Ishikawa (cell line): Measurements from ENCODE around the gene CDCP2.

Experiments
- CEBPB ChIP-seq: IDR thresholded peaks from 2 replicates; pipeline ENCODE4 v1.6.1; 2012
- CREB1 ChIP-seq: IDR thresholded peaks from 2 replicates; pipeline ENCODE4 v1.6.1; 2012; ENCODE audit warnings: low read depth
- EP300 ChIP-seq: IDR thresholded peaks from 2 replicates; pipeline ENCODE4 v1.6.1; 2012; ENCODE audit warnings: borderline replicate concordance
- FOXM1 ChIP-seq: IDR thresholded peaks from 2 replicates; pipeline ENCODE4 v1.6.1; 2012; ENCODE audit warnings: low read depth, borderline replicate concordance
- MAX ChIP-seq: IDR thresholded peaks from 2 replicates; pipeline ENCODE4 v1.6.1; 2012
- NFIC ChIP-seq: IDR thresholded peaks from 2 replicates; pipeline ENCODE4 v1.6.1; 2012
- RAD21 ChIP-seq: IDR thresholded peaks from 2 replicates; pipeline ENCODE4 v1.6.1; 2012; ENCODE audit warnings: low read depth
- REST ChIP-seq: IDR thresholded peaks from 2 replicates; pipeline ENCODE4 v1.6.1; 2012; ENCODE audit warnings: low read depth, mild to moderate bottlenecking
- TAF1 ChIP-seq: IDR thresholded peaks from 2 replicates; pipeline ENCODE4 v1.6.1; 2012; ENCODE audit warnings: low read depth, mild to moderate bottlenecking
- TCF12 ChIP-seq: IDR thresholded peaks from 2 replicates; pipeline ENCODE4 v1.6.1; 2012; ENCODE audit warnings: low read depth
- TEAD4 ChIP-seq: IDR thresholded peaks from 2 replicates; pipeline ENCODE4 v1.6.1; 2012
- YY1 ChIP-seq: IDR thresholded peaks from 2 replicates; pipeline ENCODE4 v1.6.1; 2012; ENCODE audit warnings: low read depth
- ZBTB7A ChIP-seq: IDR thresholded peaks from 2 replicates; pipeline ENCODE4 v1.6.1; 2012; ENCODE audit warnings: low read depth
- TF ChIP-seq, protein P1 (sequence below): IDR thresholded peaks from 2 replicates; pipeline ENCODE4 v1.6.1; 2012

DNA sequence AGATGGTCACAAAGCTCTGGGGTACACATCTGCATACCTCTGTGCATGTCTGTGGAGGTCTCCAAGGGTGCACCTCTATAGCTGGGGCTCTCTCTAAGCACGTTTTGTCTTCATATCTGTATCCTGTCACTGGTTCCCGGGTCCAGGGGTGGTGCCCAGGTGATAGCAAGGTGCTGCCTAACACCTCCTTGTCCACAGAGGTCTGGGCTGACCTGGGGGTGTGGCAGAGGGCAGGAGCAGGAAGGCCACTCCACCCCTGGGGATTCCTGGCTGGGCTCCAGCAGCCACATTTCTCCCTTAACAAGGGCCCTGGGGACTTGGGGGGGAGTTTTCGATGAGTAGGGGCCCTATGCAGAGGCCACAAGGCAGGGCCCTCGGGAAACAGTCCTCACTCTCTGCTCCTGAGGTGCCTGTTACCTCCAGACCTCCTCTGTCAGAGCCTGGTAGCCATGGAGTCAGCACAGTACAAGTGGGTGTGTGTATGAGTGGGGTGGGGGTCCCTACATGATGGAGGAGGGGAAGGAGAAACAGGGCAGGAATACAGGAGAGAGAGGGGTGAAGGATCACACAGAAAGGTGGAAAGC lies 7.0 kb upstream of the CDCP2 start:
- TF ChIP-seq ZBTB7A, result no peak
- TF ChIP-seq RAD21, result no peak
- no peak for TF ChIP-seq MAX
- TF ChIP-seq EP300, result no peak
- TF ChIP-seq YY1, result no peak
- TF ChIP-seq CREB1, result no peak
- no peak for TF ChIP-seq TAF1
- TF ChIP-seq FOXM1, result no peak
- TF ChIP-seq CEBPB, result no peak
- TF ChIP-seq TCF12, result no peak
- TF ChIP-seq NFIC, result no peak
- TF ChIP-seq REST, result no peak
- no peak for TF ChIP-seq TEAD4
- TF ChIP-seq, protein P1, sequence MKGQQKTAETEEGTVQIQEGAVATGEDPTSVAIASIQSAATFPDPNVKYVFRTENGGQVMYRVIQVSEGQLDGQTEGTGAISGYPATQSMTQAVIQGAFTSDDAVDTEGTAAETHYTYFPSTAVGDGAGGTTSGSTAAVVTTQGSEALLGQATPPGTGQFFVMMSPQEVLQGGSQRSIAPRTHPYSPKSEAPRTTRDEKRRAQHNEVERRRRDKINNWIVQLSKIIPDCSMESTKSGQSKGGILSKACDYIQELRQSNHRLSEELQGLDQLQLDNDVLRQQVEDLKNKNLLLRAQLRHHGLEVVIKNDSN, result no peak
